ENCODE results near the gene ZNF554. TPM values are rescaled to one million over a fixed set of nuclear protein-coding genes. Genes with fewer than 3 reads are reported as not detected.

ZNF554 gene
- total and polyA plus RNA-seq, 2 of the 8 experiments (the other 6 are each of a cell fraction or from before 2014, with no cell fraction given), result 1.8 to 5.7 TPM

DNA sequence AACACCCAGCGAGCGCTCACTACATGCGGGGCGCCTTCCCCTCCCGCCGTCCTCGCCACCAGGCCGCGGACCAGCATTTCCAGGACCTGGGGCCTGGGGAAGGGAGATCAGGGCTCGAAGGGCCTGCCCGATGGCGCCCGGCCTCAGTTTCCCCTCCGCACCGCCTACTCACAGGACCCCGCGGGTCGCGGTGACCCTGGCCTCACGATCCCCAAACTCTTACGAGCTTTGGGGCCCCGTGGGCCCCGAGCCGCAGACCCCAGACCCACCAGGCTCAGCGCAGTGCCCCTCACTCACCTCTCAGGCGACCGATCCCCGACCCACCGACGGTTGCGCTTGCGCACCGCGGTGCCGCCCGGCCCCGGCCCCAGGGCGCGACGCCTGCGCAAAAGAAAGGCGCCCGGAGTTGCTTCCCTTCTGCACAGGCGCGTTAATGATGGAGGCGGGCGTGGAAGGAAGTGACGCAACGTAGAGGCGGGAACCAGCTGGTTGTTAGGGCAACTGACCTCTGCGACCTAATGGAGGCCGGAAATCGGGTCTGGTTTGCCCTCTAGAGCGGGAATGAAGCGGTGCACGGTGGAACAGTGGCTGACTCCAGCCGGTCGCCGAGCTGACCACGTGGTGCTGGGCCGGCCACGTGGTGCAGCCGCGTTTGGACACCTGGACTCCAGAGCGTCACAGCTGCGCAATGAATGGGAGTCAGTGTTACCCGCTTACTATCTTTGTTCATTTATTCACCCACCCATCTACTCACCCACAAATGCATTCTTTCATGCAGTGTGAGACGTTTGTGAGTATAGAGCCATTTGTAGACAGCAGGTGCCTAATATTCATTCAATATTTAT is 36.5 kb upstream of the ZNF554 start, which contains the start of gene SGTA (continued):
- TF ChIP-seq, protein P1, sequence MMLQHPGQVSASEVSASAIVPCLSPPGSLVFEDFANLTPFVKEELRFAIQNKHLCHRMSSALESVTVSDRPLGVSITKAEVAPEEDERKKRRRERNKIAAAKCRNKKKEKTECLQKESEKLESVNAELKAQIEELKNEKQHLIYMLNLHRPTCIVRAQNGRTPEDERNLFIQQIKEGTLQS (IDR thresholded peaks at IDR 0.05; ENCODE audit: insufficient read depth, low read depth, low read length), result peak; percentile 92
- TF ChIP-seq SIRT6 (IDR thresholded peaks at IDR 0.05; ENCODE audit: low read length) (no peak), JUND (IDR thresholded peaks at IDR 0.05; ENCODE audit: low read length) (peak; percentile 52), TCF12 (IDR thresholded peaks at IDR 0.05; ENCODE audit: low read depth, low read length) (peak; percentile 80; the same call in 1 of the 2 replicates), RNF2 (IDR thresholded peaks at IDR 0.05; ENCODE audit: borderline replicate concordance, low read depth, low read length, missing control alignments, poor library complexity, severe bottlenecking) (no peak), SIN3A (conservative IDR thresholded peaks at IDR 0.05 in 1 of 2, IDR thresholded peaks at IDR 0.05 in 1 of 2; ENCODE audit: low read depth in 1 of 2, low read length in 2 of 2) (peak in 1 of 2 experiments; percentile 90; a peak in 2 of 4 replicates), MAFK (IDR thresholded peaks at IDR 0.05; ENCODE audit: low read depth, low read length) (no peak), GABPA (IDR thresholded peaks at IDR 0.05; ENCODE audit: borderline replicate concordance, insufficient read depth, low read length) (peak; percentile 91; the same call in 1 of the 2 replicates), SUZ12 (IDR thresholded peaks at IDR 0.05; ENCODE audit: low read length) (no peak), TAF1 (IDR thresholded peaks at IDR 0.05; ENCODE audit: low read depth, low read length) (peak; percentile 86), POLR2AphosphoS5 (IDR thresholded peaks at IDR 0.05; ENCODE audit: low read depth, low read length) (peak; percentile 59), BACH1 (IDR thresholded peaks at IDR 0.05; ENCODE audit: low read length) (no peak), CREB1 (IDR thresholded peaks at IDR 0.05) (peak; percentile 98), GTF2F1 (IDR thresholded peaks at IDR 0.05; ENCODE audit: borderline replicate concordance, low read depth, low read length) (no peak), KDM5A (IDR thresholded peaks at IDR 0.05; ENCODE audit: low read length) (peak; percentile 56), POLR2A (IDR thresholded peaks at IDR 0.05; ENCODE audit: control extremely low read depth in 1 of 2, low read depth in 2 of 2, low read length in 2 of 2) (peak; percentile 76 to 87)
- TF ChIP-seq, protein P2, sequence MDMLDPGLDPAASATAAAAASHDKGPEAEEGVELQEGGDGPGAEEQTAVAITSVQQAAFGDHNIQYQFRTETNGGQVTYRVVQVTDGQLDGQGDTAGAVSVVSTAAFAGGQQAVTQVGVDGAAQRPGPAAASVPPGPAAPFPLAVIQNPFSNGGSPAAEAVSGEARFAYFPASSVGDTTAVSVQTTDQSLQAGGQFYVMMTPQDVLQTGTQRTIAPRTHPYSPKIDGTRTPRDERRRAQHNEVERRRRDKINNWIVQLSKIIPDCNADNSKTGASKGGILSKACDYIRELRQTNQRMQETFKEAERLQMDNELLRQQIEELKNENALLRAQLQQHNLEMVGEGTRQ (IDR thresholded peaks at IDR 0.05; ENCODE audit: low read length), result peak; percentile 98
- TF ChIP-seq, protein P3, sequence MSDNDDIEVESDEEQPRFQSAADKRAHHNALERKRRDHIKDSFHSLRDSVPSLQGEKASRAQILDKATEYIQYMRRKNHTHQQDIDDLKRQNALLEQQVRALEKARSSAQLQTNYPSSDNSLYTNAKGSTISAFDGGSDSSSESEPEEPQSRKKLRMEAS (IDR thresholded peaks at IDR 0.05), result peak; percentile 100
- TF ChIP-seq, protein P4, sequence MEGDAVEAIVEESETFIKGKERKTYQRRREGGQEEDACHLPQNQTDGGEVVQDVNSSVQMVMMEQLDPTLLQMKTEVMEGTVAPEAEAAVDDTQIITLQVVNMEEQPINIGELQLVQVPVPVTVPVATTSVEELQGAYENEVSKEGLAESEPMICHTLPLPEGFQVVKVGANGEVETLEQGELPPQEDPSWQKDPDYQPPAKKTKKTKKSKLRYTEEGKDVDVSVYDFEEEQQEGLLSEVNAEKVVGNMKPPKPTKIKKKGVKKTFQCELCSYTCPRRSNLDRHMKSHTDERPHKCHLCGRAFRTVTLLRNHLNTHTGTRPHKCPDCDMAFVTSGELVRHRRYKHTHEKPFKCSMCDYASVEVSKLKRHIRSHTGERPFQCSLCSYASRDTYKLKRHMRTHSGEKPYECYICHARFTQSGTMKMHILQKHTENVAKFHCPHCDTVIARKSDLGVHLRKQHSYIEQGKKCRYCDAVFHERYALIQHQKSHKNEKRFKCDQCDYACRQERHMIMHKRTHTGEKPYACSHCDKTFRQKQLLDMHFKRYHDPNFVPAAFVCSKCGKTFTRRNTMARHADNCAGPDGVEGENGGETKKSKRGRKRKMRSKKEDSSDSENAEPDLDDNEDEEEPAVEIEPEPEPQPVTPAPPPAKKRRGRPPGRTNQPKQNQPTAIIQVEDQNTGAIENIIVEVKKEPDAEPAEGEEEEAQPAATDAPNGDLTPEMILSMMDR (IDR thresholded peaks at IDR 0.05; ENCODE audit: control extremely low read depth in 1 of 3, insufficient read depth in 1 of 3, low read depth in 1 of 3, low read length in 3 of 3), result peak in 2 of 3 experiments; percentile 35 to 59; a peak in 3 of 4 replicates
